ENCODE data around the gene DOHH. TPM values are rescaled to one million over a fixed set of nuclear protein-coding genes. Genes with fewer than 3 reads are reported as not detected.

Gene DOHH
- polyA plus RNA-seq, 2 of the 4 experiments (the other 2 are of a cell fraction), result 4.6 to 13.3 TPM

- no peak for ATAC-seq
- WGBS (ENCODE audit: missing lambda C conversion rate), result 91% methylated on average over 14 of the region's 14 CpGs
- POLR2A ChIA-PET, result no interaction called here
- no peak for DNase-seq (ENCODE audit: low read depth in 1 of 2, low spot score in 1 of 2)
- H3K27ac ChIP-seq, result peak overlapping the region in 1 of 2 experiments; percentile 48; a peak in 2 of 6 replicates
- H3K4me3 ChIP-seq, result no peak overlapping the region
- CTCF ChIA-PET, result interaction anchor here (0.7 to 2.9 kb wide), 5 partner anchors 12 to 804 kb away, joined by 3 to 18 read pairs (median 4); no protein-coding TSS in a partner anchor
- FAIRE-seq, result no peak
- no peaks in the 10 kb centered on the region for H3K9me3 ChIP-seq
- H3K4me2 ChIP-seq, result no peak overlapping the region
- H3K4me1 ChIP-seq, result peaks cover 7% of the 10 kb centered on the region; the same call in 1 of the 3 replicates
- TF ChIP-seq, protein P1, sequence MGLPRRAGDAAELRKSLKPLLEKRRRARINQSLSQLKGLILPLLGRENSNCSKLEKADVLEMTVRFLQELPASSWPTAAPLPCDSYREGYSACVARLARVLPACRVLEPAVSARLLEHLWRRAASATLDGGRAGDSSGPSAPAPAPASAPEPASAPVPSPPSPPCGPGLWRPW (IDR thresholded peaks at IDR 0.05), result no peak
Observed at GRCh38 chr19:3441986-3442329, 58.5 kb downstream of the DOHH start.

GRCh38 chr19:3441089-3441985 is 59.1 kb downstream of the DOHH start:
- Histone ChIP-seq H3K4me1 (peaks cover 7% of the 10 kb centered on the region; the same call in 1 of the 3 replicates), H3K4me2 (no peak overlapping the region), H3K27ac (peak overlapping the region in 1 of 2 experiments; percentile 48; a peak in 2 of 6 replicates), H3K9me3 (no peaks in the 10 kb centered on the region), H3K4me3 (no peak overlapping the region)
- FAIRE-seq (no peak), ATAC-seq (no peak; a peak in 1 of 6 replicates), DNase-seq (ENCODE audit: low read depth in 1 of 2, low spot score in 1 of 2) (no peak)
- CTCF ChIA-PET, result interaction anchor here (0.8 to 2.9 kb wide), 7 partner anchors 9 to 106 kb away, joined by 3 to 18 read pairs (median 4); no protein-coding TSS in a partner anchor
- TF ChIP-seq NPAS2 (CRISPR knock-in tag; IDR thresholded peaks at IDR 0.05; ENCODE audit: borderline replicate concordance), result no peak
- TF ChIP-seq MAX (IDR thresholded peaks at IDR 0.05), result no peak
- TF ChIP-seq SMC3 (IDR thresholded peaks at IDR 0.05), result no peak
- no peak for TF ChIP-seq ZNF302 (CRISPR knock-in tag; IDR thresholded peaks at IDR 0.05)
- no peak for TF ChIP-seq ZFP36 (IDR thresholded peaks at IDR 0.05; ENCODE audit: borderline replicate concordance, partially characterized antibody)
- no peak for TF ChIP-seq MYC (IDR thresholded peaks at IDR 0.05; ENCODE audit: borderline replicate concordance, low read length)
- TF ChIP-seq RFX5 (IDR thresholded peaks at IDR 0.05), result no peak
- POLR2A ChIA-PET, result no interaction called here
- 90% methylated on average over 15 of the region's 25 CpGs for WGBS (ENCODE audit: missing lambda C conversion rate)

Small RNA genes lying within 50 kb of the gene (small RNA-seq; reads per million reads assigned to genes)
- 0 reads per million in 6 experiments for gene RF00212

Other genes starting within 250 kb of the DOHH start
- 2.6 and 4.7 TPM in 2 replicates for gene NFIC, start 134.1 kb downstream of the DOHH start, polyA plus RNA-seq (2011; rRNA removed)
- 34.6 to 36.4 TPM (median 34.9 TPM) in 3 replicates for gene NFIC, start 134.1 kb downstream of the DOHH start, polyA plus RNA-seq (2017; fragmentation: RNase III; extraction: RNeasy Plus Mini Kit Qiagen cat#74134 plus additional on column Dnase treatment)
- 1.1 and 1.2 TPM in 2 replicates for gene SMIM24, start 20.1 kb downstream of the DOHH start, polyA plus RNA-seq (2011; rRNA removed)
- gene SMIM24, start 20.1 kb downstream of the DOHH start, polyA plus RNA-seq (2017; fragmentation: RNase III; extraction: RNeasy Plus Mini Kit Qiagen cat#74134 plus additional on column Dnase treatment), result 0.62 to 1.0 TPM (median 0.67 TPM) in 3 replicates
- not detected in 2 replicates for gene SMIM44, start 17.2 kb downstream of the DOHH start, polyA plus RNA-seq (2011; rRNA removed)
- not detected in 3 replicates for gene SMIM44, start 17.2 kb downstream of the DOHH start, polyA plus RNA-seq (2017; fragmentation: RNase III; extraction: RNeasy Plus Mini Kit Qiagen cat#74134 plus additional on column Dnase treatment)
- 13.9 and 14.4 TPM in 2 replicates for gene FZR1, start 5.6 kb upstream of the DOHH start, polyA plus RNA-seq (2011; rRNA removed)
- gene FZR1, start 5.6 kb upstream of the DOHH start, polyA plus RNA-seq (2017; fragmentation: RNase III; extraction: RNeasy Plus Mini Kit Qiagen cat#74134 plus additional on column Dnase treatment), result 15.5 to 19.1 TPM (median 18.1 TPM) in 3 replicates
- not detected in 2 replicates for gene TEKTIP1, start 38.5 kb upstream of the DOHH start, polyA plus RNA-seq (2011; rRNA removed)
- gene TEKTIP1, start 38.5 kb upstream of the DOHH start, polyA plus RNA-seq (2017; fragmentation: RNase III; extraction: RNeasy Plus Mini Kit Qiagen cat#74134 plus additional on column Dnase treatment), result not detected in 3 replicates
- 52.5 and 54.9 TPM in 2 replicates for gene MFSD12, start 56.9 kb upstream of the DOHH start, polyA plus RNA-seq (2011; rRNA removed)
- 101 to 115 TPM (median 109 TPM) in 3 replicates for gene MFSD12, start 56.9 kb upstream of the DOHH start, polyA plus RNA-seq (2017; fragmentation: RNase III; extraction: RNeasy Plus Mini Kit Qiagen cat#74134 plus additional on column Dnase treatment)
- 19.6 and 24.2 TPM in 2 replicates for gene HMG20B, start 72.3 kb upstream of the DOHH start, polyA plus RNA-seq (2011; rRNA removed)
- 40.0 to 47.1 TPM (median 46.6 TPM) in 3 replicates for gene HMG20B, start 72.3 kb upstream of the DOHH start, polyA plus RNA-seq (2017; fragmentation: RNase III; extraction: RNeasy Plus Mini Kit Qiagen cat#74134 plus additional on column Dnase treatment)
- 0.05 and 0.20 TPM in 2 replicates for gene GIPC3, start 84.8 kb upstream of the DOHH start, polyA plus RNA-seq (2011; rRNA removed)
- gene GIPC3, start 84.8 kb upstream of the DOHH start, polyA plus RNA-seq (2017; fragmentation: RNase III; extraction: RNeasy Plus Mini Kit Qiagen cat#74134 plus additional on column Dnase treatment), result 0.07 to 0.15 TPM (median 0.12 TPM) in 3 replicates
- 0.13 and 0.26 TPM in 2 replicates for gene TBXA2R, start 106.2 kb upstream of the DOHH start, polyA plus RNA-seq (2011; rRNA removed)
- 0.49 to 0.62 TPM (median 0.49 TPM) in 3 replicates for gene TBXA2R, start 106.2 kb upstream of the DOHH start, polyA plus RNA-seq (2017; fragmentation: RNase III; extraction: RNeasy Plus Mini Kit Qiagen cat#74134 plus additional on column Dnase treatment)
- 6.4 and 8.3 TPM in 2 replicates for gene CACTIN, start 126.1 kb upstream of the DOHH start, polyA plus RNA-seq (2011; rRNA removed)
- gene CACTIN, start 126.1 kb upstream of the DOHH start, polyA plus RNA-seq (2017; fragmentation: RNase III; extraction: RNeasy Plus Mini Kit Qiagen cat#74134 plus additional on column Dnase treatment), result 14.6 to 15.3 TPM (median 14.9 TPM) in 3 replicates
- 2.6 and 3.5 TPM in 2 replicates for gene PIP5K1C, start 199.8 kb upstream of the DOHH start, polyA plus RNA-seq (2011; rRNA removed)
- gene PIP5K1C, start 199.8 kb upstream of the DOHH start, polyA plus RNA-seq (2017; fragmentation: RNase III; extraction: RNeasy Plus Mini Kit Qiagen cat#74134 plus additional on column Dnase treatment), result 8.1 to 9.5 TPM (median 9.3 TPM) in 3 replicates
- 2.3 and 4.0 TPM in 2 replicates for gene TJP3, start 207.7 kb upstream of the DOHH start, polyA plus RNA-seq (2011; rRNA removed)
- 1.4 to 1.8 TPM (median 1.5 TPM) in 3 replicates for gene TJP3, start 207.7 kb upstream of the DOHH start, polyA plus RNA-seq (2017; fragmentation: RNase III; extraction: RNeasy Plus Mini Kit Qiagen cat#74134 plus additional on column Dnase treatment)

Data from A549 (cell line).